A549 (cell line): Measurements from ENCODE around the gene PRSS12. TPM values are rescaled to one million over a fixed set of nuclear protein-coding genes. Genes with fewer than 3 reads are reported as not detected.

Source experiments
- ATAC-seq, 2 experiments: fragments of 200-7000 bp in 1 of 2; fragments of >200 bp in 1 of 2; cut with Nextera tagmentation in 1 of 2; cut with Tn5 transposase in 1 of 2; 3 replicates each; pipeline versions ENCODE4 v1.8.0 to v1.9.1; 2018 to 2020; ENCODE audit warnings: mild to moderate bottlenecking in 1 of 2, moderate library complexity in 1 of 2
- CTCF ChIA-PET: fragments of 300-600 bp; sonication (Branson Sonifier 250); formaldehyde crosslinking; extraction: SDS; loops from one replicate; lab custom pipeline; 2021; ENCODE audit warnings: antibody characterized with exemption, inconsistent platforms; lab: Yijun Ruan, JAX
- POLR2A ChIA-PET: fragments of 350-600 bp; formaldehyde crosslinking; extraction: SDS; loops from one replicate; lab custom pipeline; 2021; ENCODE audit warnings: antibody characterized with exemption, inconsistent platforms; lab: Yijun Ruan, JAX
- DNase-seq, 2 experiments: peaks; one replicate each; pipeline versions ENCODE4 v3.0.0 to v3.0.0-alpha.2; 2011 to 2016; ENCODE audit warnings: low read depth in 1 of 2, low spot score in 1 of 2
- FAIRE-seq: peaks from 2 replicates; lab custom pipeline; 2011; peaks lifted over from hg19 to GRCh38; lab: Jason Lieb, UNC
- H3K27ac ChIP-seq, 2 experiments: fragments of >200 bp; sonication (Bioruptor Twin); formaldehyde crosslinking; 3 replicates each; pipeline ENCODE4 v1.5.1; 2016 to 2017
- H3K4me1 ChIP-seq: fragments of >200 bp; sonication (Bioruptor Twin); formaldehyde crosslinking; 3 replicates; pipeline ENCODE4 v1.6.1; 2016
- H3K4me2 ChIP-seq: fragments of >200 bp; sonication (Bioruptor Twin); formaldehyde crosslinking; 3 replicates; pipeline ENCODE4 v1.6.1; 2016
- H3K4me3 ChIP-seq: fragments of >200 bp; sonication (Bioruptor Twin); formaldehyde crosslinking; 3 replicates; pipeline ENCODE4 v1.5.1; 2016
- H3K9me3 ChIP-seq: fragments of >200 bp; sonication (Bioruptor Twin); formaldehyde crosslinking; 3 replicates; pipeline ENCODE4 v1.6.1; 2016
- CBX2 ChIP-seq: fragments of 200-600 bp; sonication (generic); IDR thresholded peaks from 2 replicates; pipeline ENCODE4 v1.6.1; 2016; ENCODE audit warnings: low read depth, mild to moderate bottlenecking, borderline replicate concordance
- CBX8 ChIP-seq: fragments of 200-600 bp; sonication (generic); IDR thresholded peaks from 2 replicates; pipeline ENCODE4 v1.6.1; 2016
- CEBPB ChIP-seq, 2 experiments: fragments of >200 bp in 1 of 2; sonication (Bioruptor Twin) in 1 of 2; formaldehyde crosslinking in 1 of 2; IDR thresholded peaks; 2 replicates each; pipeline ENCODE4 v1.6.1; 2012 to 2016
- CHD2 ChIP-seq: fragments of 150-350 bp; IDR thresholded peaks from 2 replicates; pipeline ENCODE4 v1.6.1; 2014; ENCODE audit warnings: low read length; ENCODE audit not compliant: partially characterized antibody
- EHF ChIP-seq: fragments of 250-450 bp; sonication (Bioruptor Pico); IDR thresholded peaks from 2 replicates; pipeline ENCODE4 v1.5.0; 2020; ENCODE audit warnings: mild to moderate bottlenecking
- ESRRA ChIP-seq: fragments of 150-350 bp; IDR thresholded peaks from 2 replicates; pipeline ENCODE4 v1.6.1; 2014; ENCODE audit warnings: mild to moderate bottlenecking, low read length, borderline replicate concordance
- GATA3 ChIP-seq: IDR thresholded peaks from 2 replicates; pipeline ENCODE4 v1.6.1; 2012; ENCODE audit warnings: borderline replicate concordance
- JUNB ChIP-seq: fragments of >200 bp; sonication (Bioruptor Twin); formaldehyde crosslinking; IDR thresholded peaks from 2 replicates; pipeline ENCODE4 v1.6.1; 2016
- KDM5A ChIP-seq: fragments of 200-600 bp; sonication (generic); IDR thresholded peaks from 2 replicates; pipeline ENCODE4 v1.6.1; 2016; ENCODE audit warnings: antibody characterized with exemption, mild to moderate bottlenecking
- NFE2L2 ChIP-seq: fragments of 150-350 bp; conservative IDR thresholded peaks from 2 replicates; pipeline ENCODE4 v1.6.1; 2014; ENCODE audit warnings: low read length
- NPAS2 ChIP-seq: fragments of 250-450 bp; sonication (Bioruptor Pico); IDR thresholded peaks from 2 replicates; pipeline ENCODE4 v1.8.0; 2022; ENCODE audit warnings: mild to moderate bottlenecking, moderate library complexity, borderline replicate concordance
- NR3C1 ChIP-seq: fragments of >200 bp; sonication (Bioruptor Twin); formaldehyde crosslinking; IDR thresholded peaks from 3 replicates; pipeline ENCODE4 v1.6.1; 2017
- POLR2A ChIP-seq: IDR thresholded peaks from 2 replicates; pipeline ENCODE4 v1.6.1; 2012; ENCODE audit warnings: mild to moderate bottlenecking, low read length
- RCOR1 ChIP-seq: fragments of 150-350 bp; IDR thresholded peaks from 2 replicates; pipeline ENCODE4 v1.6.1; 2014; ENCODE audit warnings: antibody characterized with exemption, low read length, low read depth
- SMC3 ChIP-seq: fragments of >200 bp; sonication (Bioruptor Twin); formaldehyde crosslinking; IDR thresholded peaks from 3 replicates; pipeline ENCODE4 v1.6.1; 2018; ENCODE audit warnings: inconsistent platforms
- SREBF2 ChIP-seq: fragments of 450-650 bp; IDR thresholded peaks from 2 replicates; pipeline ENCODE4 v1.6.1; 2014; ENCODE audit warnings: mild to moderate bottlenecking, moderate library complexity
- TFCP2L1 ChIP-seq: fragments of 250-450 bp; sonication (Bioruptor Pico); IDR thresholded peaks from 2 replicates; pipeline ENCODE4 v1.5.0; 2021; ENCODE audit warnings: mild to moderate bottlenecking
- TP53 ChIP-seq: fragments of 250-450 bp; sonication (Bioruptor Pico); IDR thresholded peaks from 2 replicates; pipeline ENCODE4 v1.5.0; 2021; ENCODE audit warnings: mild to moderate bottlenecking, moderate library complexity
- ZC3H11A ChIP-seq: fragments of 450-650 bp; IDR thresholded peaks from 2 replicates; pipeline ENCODE4 v1.6.1; 2014; ENCODE audit warnings: antibody characterized with exemption, mild to moderate bottlenecking
- WGBS: methylation state at CpG from one replicate; pipeline ENCODE4 v1.1.6; 2017; ENCODE audit errors: missing lambda C conversion rate; 5-methylcytosine and 5-hydroxymethylcytosine counted together
- polyA plus RNA-seq, 4 experiments: library from polyadenylated mRNA; depleted of rRNA in 3 of 4; stranded (reverse); fragments of >200 nt; fragmentation: RNase III in 1 of 4; extraction: RNeasy Plus Mini Kit Qiagen cat#74134 plus additional on column Dnase treatment in 1 of 4; gene quantifications; 2 replicates in 3 of 4; 3 replicates in 1 of 4; pipeline ENCODE4 v1.2.3, GENCODE V29; 2011 to 2017
- TF ChIP-seq, protein P1 (sequence below): fragments of 250-450 bp; sonication (Bioruptor Pico); IDR thresholded peaks from 2 replicates; pipeline ENCODE4 v1.5.0; 2021; ENCODE audit warnings: mild to moderate bottlenecking, moderate library complexity, borderline replicate concordance
- TF ChIP-seq, protein P2 (sequence below): IDR thresholded peaks from 2 replicates; pipeline ENCODE4 v1.6.1; 2012
- TF ChIP-seq, protein P3 (sequence below): fragments of >200 bp; sonication (Bioruptor Twin); formaldehyde crosslinking; IDR thresholded peaks from 2 replicates; pipeline ENCODE4 v1.6.1; 2016
- TF ChIP-seq, protein P4 (sequence below): fragments of 250-450 bp; sonication (Bioruptor Pico); IDR thresholded peaks from 2 replicates; pipeline ENCODE4 v1.5.0; 2020; ENCODE audit warnings: low read depth, mild to moderate bottlenecking, moderate library complexity
- TF ChIP-seq, protein P5 (sequence below): fragments of 150-350 bp; IDR thresholded peaks from 2 replicates; pipeline ENCODE4 v1.6.1; 2014; ENCODE audit warnings: low read depth, mild to moderate bottlenecking, low read length
- TF ChIP-seq, protein P6 (sequence below): fragments of >200 bp; sonication (Bioruptor Twin); formaldehyde crosslinking; IDR thresholded peaks from 3 replicates; pipeline ENCODE4 v1.6.1; 2016

The PRSS12 gene
- polyA plus RNA-seq, 2 of the 4 experiments (the other 2 are of a cell fraction), result 0.34 to 0.36 TPM

DNA sequence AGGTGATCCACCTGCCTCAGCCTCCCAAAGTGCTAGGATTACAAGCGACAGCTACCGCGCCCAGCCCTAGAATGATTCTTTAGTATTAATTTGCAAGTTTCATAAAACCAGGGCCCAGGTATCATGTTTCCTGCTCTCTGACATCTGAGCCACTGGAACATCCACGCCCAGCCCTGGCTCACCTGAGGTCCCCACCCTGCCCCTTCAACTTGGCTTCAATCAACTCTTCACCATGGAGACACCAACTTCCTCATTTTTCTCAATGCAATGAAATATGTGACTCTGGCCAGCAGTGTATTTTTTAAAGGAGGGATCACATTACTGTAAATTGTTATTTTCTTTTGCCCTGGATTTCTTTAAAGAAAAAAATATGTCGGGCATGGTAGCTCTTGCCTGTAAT, 3.9 kb downstream of the PRSS12 start:
- H3K9me3 ChIP-seq, result no peaks in the 10 kb centered on the region
- WGBS, result 72% methylated on average over 5 of the region's 5 CpGs
- no peak overlapping the region for H3K27ac ChIP-seq
- DNase-seq (no peak), ATAC-seq (no peak), FAIRE-seq (no peak)
- no peak overlapping the region for H3K4me3 ChIP-seq
- H3K4me2 ChIP-seq, result no peak overlapping the region
- CTCF ChIA-PET, result no interaction called here
- POLR2A ChIA-PET, result no interaction called here
- TF ChIP-seq CBX2 (no peak), CHD2 (no peak), TP53 (CRISPR knock-in tag) (no peak), SREBF2 (no peak), EHF (CRISPR knock-in tag) (no peak), CBX8 (no peak), ESRRA (no peak), CEBPB (IDR thresholded peaks at IDR 0.05) (no peak)
- TF ChIP-seq, all 56 proteins: peak for 0
- no peaks in the 10 kb centered on the region for H3K4me1 ChIP-seq

DNA sequence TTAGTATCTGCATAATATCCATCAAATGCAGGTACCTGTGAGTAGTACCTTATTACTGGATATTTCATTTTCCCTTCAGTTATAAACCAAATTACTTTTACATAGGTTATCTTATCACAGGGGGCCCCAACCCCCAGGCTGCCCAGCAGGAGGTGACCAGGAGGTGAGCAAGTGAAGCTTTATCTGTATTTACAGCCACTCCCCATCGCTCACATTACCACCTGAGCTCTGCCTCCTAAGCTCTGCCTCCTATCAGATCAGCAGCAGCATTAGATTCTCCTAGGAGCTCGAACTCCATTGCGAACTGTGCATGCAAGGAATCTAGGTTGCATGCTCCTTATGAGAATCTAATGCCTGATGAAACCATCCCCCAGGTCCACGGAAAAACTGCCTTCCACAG, 6.3 kb downstream of the PRSS12 start:
- POLR2A ChIA-PET, result no interaction called here
- no peak overlapping the region for H3K4me2 ChIP-seq
- no peak overlapping the region for H3K4me3 ChIP-seq
- TF ChIP-seq, protein P1, sequence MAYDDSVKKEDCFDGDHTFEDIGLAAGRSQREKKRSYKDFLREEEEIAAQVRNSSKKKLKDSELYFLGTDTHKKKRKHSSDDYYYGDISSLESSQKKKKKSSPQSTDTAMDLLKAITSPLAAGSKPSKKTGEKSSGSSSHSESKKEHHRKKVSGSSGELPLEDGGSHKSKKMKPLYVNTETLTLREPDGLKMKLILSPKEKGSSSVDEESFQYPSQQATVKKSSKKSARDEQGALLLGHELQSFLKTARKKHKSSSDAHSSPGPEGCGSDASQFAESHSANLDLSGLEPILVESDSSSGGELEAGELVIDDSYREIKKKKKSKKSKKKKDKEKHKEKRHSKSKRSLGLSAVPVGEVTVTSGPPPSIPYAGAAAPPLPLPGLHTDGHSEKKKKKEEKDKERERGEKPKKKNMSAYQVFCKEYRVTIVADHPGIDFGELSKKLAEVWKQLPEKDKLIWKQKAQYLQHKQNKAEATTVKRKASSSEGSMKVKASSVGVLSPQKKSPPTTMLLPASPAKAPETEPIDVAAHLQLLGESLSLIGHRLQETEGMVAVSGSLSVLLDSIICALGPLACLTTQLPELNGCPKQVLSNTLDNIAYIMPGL (CRISPR knock-in tag), result no peak
- TF ChIP-seq CEBPB (IDR thresholded peaks at IDR 0.05) (no peak), EHF (CRISPR knock-in tag) (no peak), SMC3 (no peak), ZC3H11A (no peak)
- TF ChIP-seq, protein P2, sequence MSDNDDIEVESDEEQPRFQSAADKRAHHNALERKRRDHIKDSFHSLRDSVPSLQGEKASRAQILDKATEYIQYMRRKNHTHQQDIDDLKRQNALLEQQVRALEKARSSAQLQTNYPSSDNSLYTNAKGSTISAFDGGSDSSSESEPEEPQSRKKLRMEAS, result no peak
- TF ChIP-seq, protein P3, sequence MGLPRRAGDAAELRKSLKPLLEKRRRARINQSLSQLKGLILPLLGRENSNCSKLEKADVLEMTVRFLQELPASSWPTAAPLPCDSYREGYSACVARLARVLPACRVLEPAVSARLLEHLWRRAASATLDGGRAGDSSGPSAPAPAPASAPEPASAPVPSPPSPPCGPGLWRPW, result no peak
- TF ChIP-seq, protein P4, sequence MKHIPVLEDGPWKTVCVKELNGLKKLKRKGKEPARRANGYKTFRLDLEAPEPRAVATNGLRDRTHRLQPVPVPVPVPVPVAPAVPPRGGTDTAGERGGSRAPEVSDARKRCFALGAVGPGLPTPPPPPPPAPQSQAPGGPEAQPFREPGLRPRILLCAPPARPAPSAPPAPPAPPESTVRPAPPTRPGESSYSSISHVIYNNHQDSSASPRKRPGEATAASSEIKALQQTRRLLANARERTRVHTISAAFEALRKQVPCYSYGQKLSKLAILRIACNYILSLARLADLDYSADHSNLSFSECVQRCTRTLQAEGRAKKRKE, result no peak
- ATAC-seq (no peak), DNase-seq (no peak), FAIRE-seq (no peak)
- 40% methylated on average over 3 of the region's 4 CpGs for WGBS
- CTCF ChIA-PET, result no interaction called here
- H3K4me1 ChIP-seq, result no peaks in the 10 kb centered on the region
- no peaks in the 10 kb centered on the region for H3K9me3 ChIP-seq
- no peak overlapping the region for H3K27ac ChIP-seq

DNA sequence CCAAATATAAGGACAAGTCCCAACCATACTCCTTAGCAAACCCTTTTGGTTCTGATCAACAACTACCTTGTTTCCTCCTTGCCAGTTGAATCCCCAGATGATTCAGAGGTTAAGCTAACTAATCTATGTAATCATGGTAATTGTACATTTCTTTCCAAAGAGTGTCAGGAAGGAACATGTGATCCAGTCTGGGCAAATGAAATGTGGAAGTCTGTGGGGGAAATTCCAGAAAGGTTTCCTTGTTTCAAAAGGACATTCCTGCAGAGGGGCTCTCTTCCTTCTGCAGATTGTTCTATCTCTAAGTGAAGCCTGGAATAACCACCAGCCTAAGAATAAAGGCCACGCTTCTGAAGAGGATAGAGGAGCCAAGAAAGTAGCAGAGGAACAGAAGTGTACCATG, 7.0 kb downstream of the PRSS12 start:
- no peak overlapping the region for H3K4me2 ChIP-seq
- ChIA-PET POLR2A (no interaction called here), CTCF (no interaction called here)
- no peak overlapping the region for H3K4me3 ChIP-seq
- whole genome bisulfite sequencing, result 7% methylated on average over 1 of the region's 1 CpG
- DNase-seq (no peak), FAIRE-seq (no peak), ATAC-seq (no peak)
- H3K4me1 ChIP-seq, result no peaks in the 10 kb centered on the region
- H3K27ac ChIP-seq, result no peak overlapping the region
- H3K9me3 ChIP-seq, result no peaks in the 10 kb centered on the region
- TF ChIP-seq CBX8, result no peak
- TF ChIP-seq RCOR1, result no peak
- TF ChIP-seq, protein P5, sequence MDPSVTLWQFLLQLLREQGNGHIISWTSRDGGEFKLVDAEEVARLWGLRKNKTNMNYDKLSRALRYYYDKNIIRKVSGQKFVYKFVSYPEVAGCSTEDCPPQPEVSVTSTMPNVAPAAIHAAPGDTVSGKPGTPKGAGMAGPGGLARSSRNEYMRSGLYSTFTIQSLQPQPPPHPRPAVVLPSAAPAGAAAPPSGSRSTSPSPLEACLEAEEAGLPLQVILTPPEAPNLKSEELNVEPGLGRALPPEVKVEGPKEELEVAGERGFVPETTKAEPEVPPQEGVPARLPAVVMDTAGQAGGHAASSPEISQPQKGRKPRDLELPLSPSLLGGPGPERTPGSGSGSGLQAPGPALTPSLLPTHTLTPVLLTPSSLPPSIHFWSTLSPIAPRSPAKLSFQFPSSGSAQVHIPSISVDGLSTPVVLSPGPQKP, result no peak
- TF ChIP-seq NPAS2 (CRISPR knock-in tag), result no peak
- TF ChIP-seq, protein P6, sequence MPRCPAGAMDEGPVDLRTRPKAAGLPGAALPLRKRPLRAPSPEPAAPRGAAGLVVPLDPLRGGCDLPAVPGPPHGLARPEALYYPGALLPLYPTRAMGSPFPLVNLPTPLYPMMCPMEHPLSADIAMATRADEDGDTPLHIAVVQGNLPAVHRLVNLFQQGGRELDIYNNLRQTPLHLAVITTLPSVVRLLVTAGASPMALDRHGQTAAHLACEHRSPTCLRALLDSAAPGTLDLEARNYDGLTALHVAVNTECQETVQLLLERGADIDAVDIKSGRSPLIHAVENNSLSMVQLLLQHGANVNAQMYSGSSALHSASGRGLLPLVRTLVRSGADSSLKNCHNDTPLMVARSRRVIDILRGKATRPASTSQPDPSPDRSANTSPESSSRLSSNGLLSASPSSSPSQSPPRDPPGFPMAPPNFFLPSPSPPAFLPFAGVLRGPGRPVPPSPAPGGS, result no peak
- TF ChIP-seq POLR2A, result no peak
- TF ChIP-seq NR3C1, result no peak
- TF ChIP-seq NFE2L2, result no peak
- no peak for TF ChIP-seq JUNB
- TF ChIP-seq GATA3, result no peak
- TF ChIP-seq KDM5A, result no peak
- no peak for TF ChIP-seq TFCP2L1 (CRISPR knock-in tag)
